AG04450 (cell line): Measurements from ENCODE around the gene PRR33. TPM values are rescaled to one million over a fixed set of nuclear protein-coding genes. Genes with fewer than 3 reads are reported as not detected.

Experiments
- CTCF ChIA-PET: fragments of 300-600, 350-600 bp; formaldehyde crosslinking; extraction: SDS; loops from one replicate; lab custom pipeline; 2022; ENCODE audit warnings: antibody characterized with exemption, inconsistent platforms; lab: Charles Lee
- POLR2A ChIA-PET: fragments of 350-600 bp; formaldehyde crosslinking; extraction: SDS; loops from one replicate; lab custom pipeline; 2021; ENCODE audit warnings: antibody characterized with exemption, inconsistent platforms; lab: Yijun Ruan, JAX
- DNase-seq: peaks from one replicate; pipeline ENCODE4 v3.0.0-alpha.2; 2011; ENCODE audit warnings: low read depth, low spot score
- H3K27ac ChIP-seq: one replicate; pipeline ENCODE4 v1.5.1; 2012; ENCODE audit warnings: low read depth, low read length, control low read depth
- H3K27me3 ChIP-seq: one replicate; pipeline ENCODE4 v1.6.0; 2012; ENCODE audit warnings: low read length; ENCODE audit not compliant: control insufficient read depth, insufficient read depth
- H3K4me3 ChIP-seq: 2 replicates; pipeline ENCODE4 v1.5.1; 2011; ENCODE audit warnings: mild to moderate bottlenecking, low read depth, low read length, control low read depth
- H3K9me3 ChIP-seq: 2 replicates; pipeline ENCODE4 v1.5.1; 2012; ENCODE audit warnings: low read length; ENCODE audit not compliant: control insufficient read depth, insufficient read depth
- CTCF ChIP-seq: IDR thresholded peaks from 2 replicates; pipeline ENCODE4 v1.5.1; 2011; ENCODE audit warnings: low read depth, low read length, control low read depth, inconsistent platforms
- polyA plus RNA-seq: library from polyadenylated mRNA; depleted of rRNA; stranded (reverse); fragments of >200 nt; gene quantifications from 2 replicates; pipeline ENCODE4 v1.2.3, GENCODE V29; 2011

Gene PRR33
- polyA plus RNA-seq, 1 experiment, result not detected

GRCh38 chr11:1841511-1842148 is 50.1 kb downstream of the PRR33 start:
- ChIA-PET POLR2A (no interaction called here), CTCF (interaction anchor here (1.0 to 1.1 kb wide), 2 partner anchors 148 to 189 kb away, joined by 3 to 5 read pairs; no protein-coding TSS in a partner anchor)
- DNase-seq, result no peak

GRCh38 chr11:1840780-1841480 is 50.8 kb downstream of the PRR33 start:
- no peak for TF ChIP-seq CTCF
- Histone ChIP-seq H3K27me3 (peaks cover 12% of the 10 kb centered on the region), H3K9me3 (no peaks in the 10 kb centered on the region; the same call in 1 of the 2 replicates), H3K4me3 (no peak overlapping the region), H3K27ac (no peak overlapping the region)
- CTCF ChIA-PET, result interaction anchor here (1.0 to 1.1 kb wide), 2 partner anchors 147 to 188 kb away, joined by 3 to 5 read pairs; no protein-coding TSS in a partner anchor
- DNase-seq, result no peak
- POLR2A ChIA-PET, result no interaction called here

More at GRCh38 chr11:1841511-1842148, 50.1 kb downstream of the PRR33 start:
- Histone ChIP-seq H3K27me3 (peaks cover 18% of the 10 kb centered on the region), H3K4me3 (no peak overlapping the region), H3K27ac (no peak overlapping the region), H3K9me3 (no peaks in the 10 kb centered on the region; the same call in 1 of the 2 replicates)
- TF ChIP-seq CTCF, result no peak

- POLR2A ChIA-PET, result no interaction called here
- CTCF ChIA-PET, result interaction anchor here (1.1 to 1.8 kb wide), 2 partner anchors 146 kb away, joined by 5 to 7 read pairs; no protein-coding TSS in a partner anchor
- peaks cover 12% of the 10 kb centered on the region for H3K27me3 ChIP-seq
These were observed 51.5 kb downstream of the PRR33 start for GRCh38 chr11:1839924-1840779.

GRCh38 chr11:1839204-1839923 is 52.3 kb downstream of the PRR33 start:
- peaks cover 12% of the 10 kb centered on the region for H3K27me3 ChIP-seq
- DNase-seq, result no peak
- no peak for TF ChIP-seq CTCF
- no peaks in the 10 kb centered on the region; the same call in 1 of the 2 replicates for H3K9me3 ChIP-seq
- no peak overlapping the region for H3K27ac ChIP-seq
- no peak overlapping the region for H3K4me3 ChIP-seq
- CTCF ChIA-PET, result interaction anchor here (1.5 to 1.8 kb wide), 2 partner anchors 146 to 312 kb away, joined by 7 to 9 read pairs; no protein-coding TSS in a partner anchor
- POLR2A ChIA-PET, result no interaction called here

More at GRCh38 chr11:1839924-1840779, 51.5 kb downstream of the PRR33 start:
- no peak for DNase-seq
- Histone ChIP-seq H3K9me3 (no peaks in the 10 kb centered on the region; the same call in 1 of the 2 replicates), H3K4me3 (no peak overlapping the region), H3K27ac (no peak overlapping the region)
- no peak for TF ChIP-seq CTCF
